SKM-1 treated with dmso at 0.1 percent for 144 hours (cell line): ENCODE measurements around the gene E2F4.
A peak's percentile ranks its signal among the peaks of the same experiment; 100 is the strongest.

Experiments used
- DNase-seq: peaks from one replicate; lab custom pipeline; 2025; ENCODE audit not compliant: unreplicated experiment; lab: John Stamatoyannopoulos, UW

Gene E2F4

DNA sequence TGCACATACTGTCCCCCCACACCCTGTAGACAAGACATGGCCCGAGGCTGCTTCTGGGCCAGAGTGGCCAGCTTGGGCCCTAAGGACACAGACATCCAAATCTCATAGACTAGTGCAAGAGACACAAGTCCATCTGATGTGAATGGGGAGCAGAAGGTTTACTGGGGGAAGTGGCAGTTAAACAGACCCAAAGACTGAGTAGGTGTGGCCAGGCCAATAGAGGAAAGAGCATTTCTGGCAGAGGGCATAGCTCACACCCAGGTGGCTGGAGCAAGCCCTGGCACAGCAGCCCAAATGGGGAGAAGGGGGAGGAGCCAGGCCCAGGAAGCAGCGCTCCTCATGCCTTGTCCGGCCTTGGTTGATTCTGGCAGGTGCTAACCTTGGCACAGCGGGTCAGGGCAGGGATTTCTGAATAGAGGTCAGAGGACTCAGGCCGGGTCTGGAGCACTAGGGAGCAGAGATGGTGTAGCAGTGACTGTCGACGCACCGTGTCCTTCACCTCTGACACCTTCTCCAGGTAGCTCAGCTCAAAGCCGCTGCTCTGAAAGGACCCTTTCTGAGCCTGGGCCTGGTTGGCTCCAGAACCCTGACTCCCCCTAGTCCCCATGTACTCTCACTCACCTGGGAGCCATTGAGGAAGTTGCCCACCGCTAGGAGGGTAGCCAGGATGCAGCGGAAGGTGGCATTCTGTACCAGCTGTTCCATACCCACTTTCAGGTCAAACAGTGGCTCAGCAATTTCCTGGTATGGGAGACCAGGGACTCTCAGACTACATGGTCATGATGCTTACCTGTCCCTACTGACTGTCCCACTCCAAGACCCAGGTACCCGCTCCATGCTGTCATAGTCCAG lies 39.1 kb downstream of the E2F4 start:
- DNase-seq, result no peak

GRCh38 chr16:67233596-67233995 lies 41.6 kb downstream of the E2F4 start:
- DNase-seq, result no peak

GRCh38 chr16:67234180-67234597 lies 42.2 kb downstream of the E2F4 start:
- DNase-seq, result no peak

DNA sequence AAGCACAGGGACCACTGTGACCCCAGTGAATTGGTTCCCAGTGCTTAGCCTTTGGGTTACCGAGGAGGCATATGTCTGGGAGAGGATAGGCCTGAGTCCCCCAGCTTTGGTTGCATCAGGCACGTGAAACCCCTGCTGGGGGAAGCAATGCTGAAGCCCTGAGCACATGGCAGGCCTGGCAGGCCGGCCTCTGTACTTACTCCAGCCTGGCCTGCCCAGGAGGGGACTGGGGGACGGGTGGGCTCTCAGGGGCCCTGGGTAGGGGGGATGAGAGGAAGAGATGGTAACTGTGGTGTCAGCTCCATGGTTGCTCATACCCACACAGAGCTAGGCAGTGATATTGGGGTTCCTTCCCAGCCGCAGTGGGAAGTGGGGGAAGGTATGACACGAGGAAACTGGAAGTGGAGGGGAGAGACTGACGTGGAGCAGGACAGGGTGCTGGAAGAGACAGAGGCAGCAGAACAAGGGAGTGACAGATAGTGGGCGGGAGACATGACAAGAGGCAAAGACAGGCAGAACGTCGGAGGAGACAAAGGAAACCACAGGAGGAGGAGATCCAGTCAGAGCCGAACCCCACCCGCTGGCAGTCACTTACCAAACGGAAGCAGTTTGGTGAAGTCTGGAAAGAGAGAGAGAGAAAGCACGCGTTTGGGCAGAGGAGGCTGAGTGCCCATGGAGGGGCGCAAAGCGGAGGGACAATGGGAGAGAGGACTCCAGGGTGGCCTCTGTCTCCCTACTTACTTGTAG lies 44.0 kb downstream of the E2F4 start:
- no peak for DNase-seq

GRCh38 chr16:67236563-67237395 lies 44.8 kb downstream of the E2F4 start:
- DNase-seq, result peak; percentile 44

- no peak for DNase-seq
Measured at GRCh38 chr16:67237396-67238277, 45.7 kb downstream of the E2F4 start.

DNA sequence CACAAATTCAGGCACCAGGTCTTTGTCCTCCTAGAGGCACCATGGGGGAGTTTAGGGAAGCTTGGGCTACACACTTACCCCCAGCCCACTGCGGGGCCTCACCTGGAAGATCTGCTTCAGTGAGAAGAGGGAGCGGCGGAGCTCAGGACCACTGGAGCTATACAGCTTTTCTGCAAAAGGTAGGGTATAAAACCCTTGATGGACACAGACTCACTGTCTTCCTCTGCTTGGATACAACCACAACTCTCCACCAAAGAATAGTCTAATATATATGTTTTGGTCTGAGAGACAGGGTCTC lies 46.3 kb downstream of the E2F4 start:
- DNase-seq, result no peak

GRCh38 chr16:67238806-67239470 lies 47.0 kb downstream of the E2F4 start:
- no peak for DNase-seq

- DNase-seq, result no peak
Measured at GRCh38 chr16:67240506-67240905, 48.6 kb downstream of the E2F4 start.

DNA sequence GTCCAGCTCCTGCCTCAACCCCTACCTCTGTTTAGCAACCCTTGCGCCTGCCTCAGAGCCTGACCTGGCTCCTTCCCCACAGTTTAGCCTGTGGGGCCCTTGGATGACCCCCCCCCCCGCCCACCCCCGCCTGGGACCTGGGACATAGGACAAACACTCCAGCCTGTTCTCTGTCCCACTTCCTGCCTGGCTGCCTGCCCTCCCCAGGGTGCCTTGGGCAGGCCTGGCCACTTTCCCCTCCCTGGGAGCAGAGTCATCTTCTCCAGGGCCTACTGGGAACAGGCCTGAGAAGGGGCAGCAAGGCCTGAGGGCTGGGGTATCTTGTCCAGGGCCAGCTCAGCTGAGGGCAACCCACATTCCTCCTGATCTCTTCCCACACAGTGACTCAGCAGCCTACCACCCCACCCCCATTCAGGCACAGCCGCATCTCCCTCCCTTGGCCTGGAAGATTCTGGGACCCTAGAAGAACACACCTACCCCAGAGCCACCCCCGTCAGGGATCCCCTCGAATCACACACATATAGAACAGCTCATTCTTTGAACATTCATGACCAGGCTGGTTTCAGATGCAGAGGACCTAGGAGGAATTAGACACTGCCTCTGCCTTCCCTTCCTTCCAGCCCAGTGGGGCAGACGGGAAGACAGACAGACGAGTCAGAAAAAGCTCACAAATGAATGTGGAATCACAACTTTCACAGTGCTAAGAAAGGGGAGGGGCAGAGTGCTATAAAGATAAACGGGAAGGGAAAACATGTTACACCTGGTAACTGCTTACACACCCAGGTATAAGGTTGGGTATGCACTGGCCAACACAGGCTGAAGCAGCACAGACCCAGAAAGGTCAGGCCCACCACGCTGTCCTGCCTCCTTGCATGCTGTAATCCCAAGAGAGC lies 49.3 kb downstream of the E2F4 start:
- DNase-seq, result no peak

DNA sequence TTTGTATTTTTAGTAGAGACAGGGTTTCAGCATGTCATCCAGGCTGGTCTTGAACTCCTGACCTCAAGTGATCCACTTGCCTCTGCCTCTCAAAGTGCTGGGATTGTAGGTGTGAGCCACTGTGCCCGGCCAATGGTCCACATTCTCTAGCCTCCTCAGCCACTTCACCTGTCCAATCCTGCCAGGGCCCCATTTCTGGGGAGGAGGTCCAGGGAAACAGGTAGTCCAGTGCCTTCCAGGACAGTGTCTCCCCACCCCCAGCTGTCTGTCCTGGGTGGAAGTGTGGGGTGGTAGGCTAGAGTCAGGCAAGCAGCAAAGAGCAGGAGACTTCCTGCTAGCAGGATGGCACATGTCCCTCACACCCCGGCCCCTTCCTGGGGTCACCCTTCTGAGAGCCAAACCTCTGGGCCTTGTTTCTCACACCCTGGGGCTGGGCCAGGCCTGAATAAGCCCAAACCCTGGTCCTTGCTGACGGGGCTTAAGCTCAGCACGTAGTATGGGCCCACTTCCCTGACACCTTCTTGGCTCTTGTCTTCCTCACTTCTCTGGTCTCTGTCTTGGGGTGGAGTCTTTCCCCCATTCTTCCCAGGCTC lies 50.3 kb downstream of the E2F4 start:
- DNase-seq, result no peak

- DNase-seq, result peak; percentile 5
Measured at GRCh38 chr16:67243481-67243880, 51.5 kb downstream of the E2F4 start.

GRCh38 chr16:67244387-67245185 lies 52.6 kb downstream of the E2F4 start:
- peak; percentile 92 for DNase-seq

DNA sequence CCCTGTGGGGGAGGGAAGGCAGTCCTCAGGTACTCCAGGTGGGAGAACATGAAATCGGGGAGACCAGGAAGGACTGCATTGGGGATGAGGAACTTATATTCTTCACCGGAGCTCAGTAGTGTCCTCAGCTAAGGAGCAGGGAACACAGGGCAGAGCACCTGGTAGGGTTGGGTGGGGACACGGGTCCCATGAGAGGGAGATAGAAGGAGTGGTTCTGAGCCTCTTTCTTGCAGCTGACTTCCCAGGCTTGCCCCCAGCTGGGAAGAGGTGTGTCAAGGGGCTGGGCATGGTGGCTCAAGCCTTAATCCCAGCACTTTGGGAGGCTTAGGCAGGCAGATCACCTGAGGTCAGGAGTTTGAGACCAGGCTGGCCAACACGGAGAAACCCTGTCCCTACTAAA lies 53.2 kb downstream of the E2F4 start:
- no peak for DNase-seq

- no peak for DNase-seq
Measured at GRCh38 chr16:67245674-67246080, 53.7 kb downstream of the E2F4 start.

DNA sequence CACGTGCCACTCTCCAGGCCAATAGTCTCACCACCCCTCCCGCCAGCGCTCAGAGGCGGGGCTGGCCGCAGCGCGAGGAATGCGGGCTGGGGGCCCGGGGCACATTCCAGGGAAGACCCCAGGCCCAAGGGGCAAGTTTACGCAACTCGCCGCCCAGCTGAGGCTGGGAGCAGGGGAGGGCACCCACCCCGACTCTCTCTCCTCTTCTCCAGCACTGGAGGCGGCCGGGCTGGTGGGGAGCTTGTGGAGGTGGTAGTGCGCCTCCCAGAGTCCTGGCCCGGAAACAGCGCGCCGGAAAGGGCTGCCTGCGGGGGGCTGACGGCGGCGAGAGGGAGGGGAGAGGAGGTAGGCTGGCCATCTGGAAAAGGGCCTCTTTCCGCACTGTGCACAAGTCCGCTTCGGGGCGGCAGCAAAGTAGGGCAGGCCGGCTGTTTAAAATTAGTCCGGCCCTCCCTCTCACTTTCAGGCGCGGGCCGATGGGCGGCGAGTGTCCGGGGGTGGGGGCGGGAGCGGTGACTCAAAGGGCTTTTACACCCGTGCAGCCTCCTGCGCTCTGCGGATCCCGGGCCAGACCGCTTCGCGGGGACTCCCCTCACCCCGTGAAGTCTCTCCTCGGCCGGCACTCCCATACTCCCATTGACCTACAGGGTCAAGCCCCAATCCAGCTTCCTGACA lies 54.3 kb downstream of the E2F4 start:
- DNase-seq, result no peak

GRCh38 chr16:67246756-67247191 lies 54.8 kb downstream of the E2F4 start:
- DNase-seq, result no peak
